Measurements from ENCODE around the gene FEN1.

- TF ChIP-seq CTCF (IDR thresholded peaks at IDR 0.05) (no peak), POLR2A (IDR thresholded peaks at IDR 0.05) (no peak)
These were observed 39.5 kb downstream of the FEN1 start for GRCh38 chr11:61832207-61832606.
